Pericardium fibroblast (primary cell): ENCODE results near the gene TRAPPC5. TPM values are rescaled to one million over a fixed set of nuclear protein-coding genes. Genes with fewer than 3 reads are reported as not detected.

ENCODE experiments used
- total RNA-seq: library from RNA; depleted of rRNA; stranded (reverse); fragments of >200 nt; gene quantifications from 2 replicates; pipeline ENCODE4 v1.2.3, GENCODE V29; 2015

The TRAPPC5 gene
- 125 and 141 TPM in 2 replicates for total RNA-seq

GRCh38 chr19:7680606-7681339, at the start of gene TRAPPC5:
Gene TRAPPC5 (plus strand): TSS chr19:7680833. CDS start chr19:7682254, 1,421 bp downstream.

GRCh38 chr19:7633698-7634097, 46.9 kb upstream of the TRAPPC5 start, which contains the start of gene PCP2:
Gene PCP2 (minus strand): TSS chr19:7633719. CDS start chr19:7633457, 262 bp downstream.

GRCh38 chr19:7636691-7637373, 43.8 kb upstream of the TRAPPC5 start, which contains the start of gene STXBP2:
Gene STXBP2 (plus strand): TSS chr19:7637110. CDS start chr19:7637150, 40 bp downstream.

GRCh38 chr19:7668842-7669241, 11.8 kb upstream of the TRAPPC5 start, which contains the start of gene RETN:
Gene RETN (plus strand): TSS chr19:7669049. CDS start chr19:7669327, 278 bp downstream.

GRCh38 chr19:7676854-7677253, 3.8 kb upstream of the TRAPPC5 start, which contains the start of gene MCEMP1:
Gene MCEMP1 (plus strand): TSS chr19:7677090. CDS start chr19:7677121, 31 bp downstream.

GRCh38 chr19:7701654-7702457, 21.2 kb downstream of the TRAPPC5 start, which contains the start of gene FCER2:
Gene FCER2 (minus strand): TSS chr19:7702131. CDS start chr19:7699760, 2,371 bp downstream.

GRCh38 chr19:7732045-7732444, 51.4 kb downstream of the TRAPPC5 start, which contains the start of gene CLEC4G:
Gene CLEC4G (minus strand): TSS chr19:7732110. CDS start chr19:7732102, 8 bp downstream.

Other genes with a start within 250 kb of the TRAPPC5 start
- gene PEX11G, start 191.8 kb upstream of the TRAPPC5 start, total RNA-seq, result 1.6 and 4.0 TPM in 2 replicates
- gene ZNF358, start 164.7 kb upstream of the TRAPPC5 start, total RNA-seq, result 75.0 and 103 TPM in 2 replicates
- gene MCOLN1, start 158.2 kb upstream of the TRAPPC5 start, total RNA-seq, result 5.3 and 10.5 TPM in 2 replicates
- gene PNPLA6, start 145.1 kb upstream of the TRAPPC5 start, total RNA-seq, result 66.0 and 68.0 TPM in 2 replicates
- not detected in 2 replicates for gene CAMSAP3, start 85.0 kb upstream of the TRAPPC5 start, total RNA-seq
- 27.9 and 35.8 TPM in 2 replicates for gene XAB2, start 51.3 kb upstream of the TRAPPC5 start, total RNA-seq
- 14.2 and 32.1 TPM in 2 replicates for gene PET100, start 51.0 kb upstream of the TRAPPC5 start, total RNA-seq
- gene PCP2, start 47.1 kb upstream of the TRAPPC5 start, total RNA-seq, result 0.82 TPM in 1 of 2 replicates, not detected in the other
- 5.0 and 16.7 TPM in 2 replicates for gene STXBP2, start 43.7 kb upstream of the TRAPPC5 start, total RNA-seq
- gene RETN, start 11.8 kb upstream of the TRAPPC5 start, total RNA-seq, result not detected in 2 replicates
- gene MCEMP1, start 3.7 kb upstream of the TRAPPC5 start, total RNA-seq, result not detected in 2 replicates
- not detected in 2 replicates for gene FCER2, start 21.3 kb downstream of the TRAPPC5 start, total RNA-seq
- not detected in 2 replicates for gene CLEC4G, start 51.3 kb downstream of the TRAPPC5 start, total RNA-seq
- gene CD209, start 66.7 kb downstream of the TRAPPC5 start, total RNA-seq, result not detected in 2 replicates
- gene CLEC4M, start 82.4 kb downstream of the TRAPPC5 start, total RNA-seq, result not detected in 2 replicates
- gene EVI5L, start 149.4 kb downstream of the TRAPPC5 start, total RNA-seq, result 15.0 and 16.5 TPM in 2 replicates
- not detected in 2 replicates for gene PRR36, start 193.6 kb downstream of the TRAPPC5 start, total RNA-seq
- 3.1 and 3.9 TPM in 2 replicates for gene LRRC8E, start 207.7 kb downstream of the TRAPPC5 start, total RNA-seq
- gene MAP2K7, start 223.0 kb downstream of the TRAPPC5 start, total RNA-seq, result 9.5 and 18.7 TPM in 2 replicates
- not detected in 2 replicates for gene TGFBR3L, start 234.0 kb downstream of the TRAPPC5 start, total RNA-seq
- 32.7 and 46.4 TPM in 2 replicates for gene SNAPC2, start 239.5 kb downstream of the TRAPPC5 start, total RNA-seq
- gene CTXN1, start 245.3 kb downstream of the TRAPPC5 start, total RNA-seq, result 4.1 and 4.4 TPM in 2 replicates